ENCODE measurements around the gene KCNT1.

- TF ChIP-seq, protein P1, sequence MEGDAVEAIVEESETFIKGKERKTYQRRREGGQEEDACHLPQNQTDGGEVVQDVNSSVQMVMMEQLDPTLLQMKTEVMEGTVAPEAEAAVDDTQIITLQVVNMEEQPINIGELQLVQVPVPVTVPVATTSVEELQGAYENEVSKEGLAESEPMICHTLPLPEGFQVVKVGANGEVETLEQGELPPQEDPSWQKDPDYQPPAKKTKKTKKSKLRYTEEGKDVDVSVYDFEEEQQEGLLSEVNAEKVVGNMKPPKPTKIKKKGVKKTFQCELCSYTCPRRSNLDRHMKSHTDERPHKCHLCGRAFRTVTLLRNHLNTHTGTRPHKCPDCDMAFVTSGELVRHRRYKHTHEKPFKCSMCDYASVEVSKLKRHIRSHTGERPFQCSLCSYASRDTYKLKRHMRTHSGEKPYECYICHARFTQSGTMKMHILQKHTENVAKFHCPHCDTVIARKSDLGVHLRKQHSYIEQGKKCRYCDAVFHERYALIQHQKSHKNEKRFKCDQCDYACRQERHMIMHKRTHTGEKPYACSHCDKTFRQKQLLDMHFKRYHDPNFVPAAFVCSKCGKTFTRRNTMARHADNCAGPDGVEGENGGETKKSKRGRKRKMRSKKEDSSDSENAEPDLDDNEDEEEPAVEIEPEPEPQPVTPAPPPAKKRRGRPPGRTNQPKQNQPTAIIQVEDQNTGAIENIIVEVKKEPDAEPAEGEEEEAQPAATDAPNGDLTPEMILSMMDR (IDR thresholded peaks at IDR 0.05; ENCODE audit: low read depth, low read length) = no peak
- no peak for TF ChIP-seq EZH2phosphoT487 (IDR thresholded peaks at IDR 0.05; ENCODE audit: low read depth)
These were observed 126.0 kb downstream of the KCNT1 start for GRCh38 chr9:135827866-135828580.

All from OCI-LY3 (cell line).